ENCODE results near the gene BMI1.

BMI1 gene

DNA sequence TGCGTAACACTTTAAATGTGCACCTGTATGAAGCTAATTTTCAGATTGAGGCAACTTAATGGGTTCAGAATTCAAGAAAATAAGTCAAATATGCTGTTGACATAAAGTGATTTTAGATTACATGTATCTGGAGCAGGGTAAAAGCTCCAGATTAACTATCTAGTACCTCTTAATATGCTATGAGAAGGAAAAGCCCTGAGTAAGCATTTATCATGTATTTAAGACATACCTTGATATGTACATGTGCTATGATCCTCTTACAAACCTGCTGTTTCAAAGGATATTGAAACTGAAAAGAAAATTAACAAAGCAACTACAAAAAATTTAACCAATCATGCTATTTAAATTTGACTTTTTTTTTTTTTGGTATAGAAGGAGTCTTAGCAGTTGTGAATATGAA is 28.9 kb downstream of the BMI1 start:
- TF ChIP-seq CSDC2 (CRISPR knock-in tag; IDR thresholded peaks at IDR 0.05) (no peak), ESRRG (CRISPR knock-in tag; IDR thresholded peaks at IDR 0.05) (no peak), TOX (CRISPR knock-in tag; IDR thresholded peaks at IDR 0.05; ENCODE audit: borderline replicate concordance) (no peak), RARB (CRISPR knock-in tag; IDR thresholded peaks at IDR 0.05) (no peak), ARNTL (CRISPR knock-in tag; IDR thresholded peaks at IDR 0.05; ENCODE audit: borderline replicate concordance, low read depth) (no peak), ZFP3 (CRISPR knock-in tag; IDR thresholded peaks at IDR 0.05) (no peak), OSR1 (CRISPR knock-in tag; IDR thresholded peaks at IDR 0.05) (no peak), ZNF70 (CRISPR knock-in tag; IDR thresholded peaks at IDR 0.05) (no peak), SNAI2 (CRISPR knock-in tag; IDR thresholded peaks at IDR 0.05) (no peak), BACH2 (CRISPR knock-in tag; IDR thresholded peaks at IDR 0.05; ENCODE audit: borderline replicate concordance) (no peak), GLIS3 (CRISPR knock-in tag; IDR thresholded peaks at IDR 0.05) (no peak), ZNF565 (CRISPR knock-in tag; conservative IDR thresholded peaks at IDR 0.05; ENCODE audit: low read depth) (no peak), ISL1 (CRISPR knock-in tag; IDR thresholded peaks at IDR 0.05) (no peak), TCF4 (CRISPR knock-in tag; IDR thresholded peaks at IDR 0.05; ENCODE audit: borderline replicate concordance) (no peak), ZFP30 (CRISPR knock-in tag; IDR thresholded peaks at IDR 0.05) (no peak)
- TF ChIP-seq, protein P1, sequence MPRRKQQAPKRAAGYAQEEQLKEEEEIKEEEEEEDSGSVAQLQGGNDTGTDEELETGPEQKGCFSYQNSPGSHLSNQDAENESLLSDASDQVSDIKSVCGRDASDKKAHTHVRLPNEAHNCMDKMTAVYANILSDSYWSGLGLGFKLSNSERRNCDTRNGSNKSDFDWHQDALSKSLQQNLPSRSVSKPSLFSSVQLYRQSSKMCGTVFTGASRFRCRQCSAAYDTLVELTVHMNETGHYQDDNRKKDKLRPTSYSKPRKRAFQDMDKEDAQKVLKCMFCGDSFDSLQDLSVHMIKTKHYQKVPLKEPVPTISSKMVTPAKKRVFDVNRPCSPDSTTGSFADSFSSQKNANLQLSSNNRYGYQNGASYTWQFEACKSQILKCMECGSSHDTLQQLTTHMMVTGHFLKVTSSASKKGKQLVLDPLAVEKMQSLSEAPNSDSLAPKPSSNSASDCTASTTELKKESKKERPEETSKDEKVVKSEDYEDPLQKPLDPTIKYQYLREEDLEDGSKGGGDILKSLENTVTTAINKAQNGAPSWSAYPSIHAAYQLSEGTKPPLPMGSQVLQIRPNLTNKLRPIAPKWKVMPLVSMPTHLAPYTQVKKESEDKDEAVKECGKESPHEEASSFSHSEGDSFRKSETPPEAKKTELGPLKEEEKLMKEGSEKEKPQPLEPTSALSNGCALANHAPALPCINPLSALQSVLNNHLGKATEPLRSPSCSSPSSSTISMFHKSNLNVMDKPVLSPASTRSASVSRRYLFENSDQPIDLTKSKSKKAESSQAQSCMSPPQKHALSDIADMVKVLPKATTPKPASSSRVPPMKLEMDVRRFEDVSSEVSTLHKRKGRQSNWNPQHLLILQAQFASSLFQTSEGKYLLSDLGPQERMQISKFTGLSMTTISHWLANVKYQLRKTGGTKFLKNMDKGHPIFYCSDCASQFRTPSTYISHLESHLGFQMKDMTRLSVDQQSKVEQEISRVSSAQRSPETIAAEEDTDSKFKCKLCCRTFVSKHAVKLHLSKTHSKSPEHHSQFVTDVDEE (CRISPR knock-in tag; IDR thresholded peaks at IDR 0.05): no peak
- TF ChIP-seq, protein P2, sequence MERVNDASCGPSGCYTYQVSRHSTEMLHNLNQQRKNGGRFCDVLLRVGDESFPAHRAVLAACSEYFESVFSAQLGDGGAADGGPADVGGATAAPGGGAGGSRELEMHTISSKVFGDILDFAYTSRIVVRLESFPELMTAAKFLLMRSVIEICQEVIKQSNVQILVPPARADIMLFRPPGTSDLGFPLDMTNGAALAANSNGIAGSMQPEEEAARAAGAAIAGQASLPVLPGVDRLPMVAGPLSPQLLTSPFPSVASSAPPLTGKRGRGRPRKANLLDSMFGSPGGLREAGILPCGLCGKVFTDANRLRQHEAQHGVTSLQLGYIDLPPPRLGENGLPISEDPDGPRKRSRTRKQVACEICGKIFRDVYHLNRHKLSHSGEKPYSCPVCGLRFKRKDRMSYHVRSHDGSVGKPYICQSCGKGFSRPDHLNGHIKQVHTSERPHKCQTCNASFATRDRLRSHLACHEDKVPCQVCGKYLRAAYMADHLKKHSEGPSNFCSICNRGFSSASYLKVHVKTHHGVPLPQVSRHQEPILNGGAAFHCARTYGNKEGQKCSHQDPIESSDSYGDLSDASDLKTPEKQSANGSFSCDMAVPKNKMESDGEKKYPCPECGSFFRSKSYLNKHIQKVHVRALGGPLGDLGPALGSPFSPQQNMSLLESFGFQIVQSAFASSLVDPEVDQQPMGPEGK (CRISPR knock-in tag; IDR thresholded peaks at IDR 0.05; ENCODE audit: borderline replicate concordance): no peak
- TF ChIP-seq, protein P3, sequence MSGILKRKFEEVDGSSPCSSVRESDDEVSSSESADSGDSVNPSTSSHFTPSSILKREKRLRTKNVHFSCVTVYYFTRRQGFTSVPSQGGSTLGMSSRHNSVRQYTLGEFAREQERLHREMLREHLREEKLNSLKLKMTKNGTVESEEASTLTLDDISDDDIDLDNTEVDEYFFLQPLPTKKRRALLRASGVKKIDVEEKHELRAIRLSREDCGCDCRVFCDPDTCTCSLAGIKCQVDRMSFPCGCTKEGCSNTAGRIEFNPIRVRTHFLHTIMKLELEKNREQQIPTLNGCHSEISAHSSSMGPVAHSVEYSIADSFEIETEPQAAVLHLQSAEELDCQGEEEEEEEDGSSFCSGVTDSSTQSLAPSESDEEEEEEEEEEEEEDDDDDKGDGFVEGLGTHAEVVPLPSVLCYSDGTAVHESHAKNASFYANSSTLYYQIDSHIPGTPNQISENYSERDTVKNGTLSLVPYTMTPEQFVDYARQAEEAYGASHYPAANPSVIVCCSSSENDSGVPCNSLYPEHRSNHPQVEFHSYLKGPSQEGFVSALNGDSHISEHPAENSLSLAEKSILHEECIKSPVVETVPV (CRISPR knock-in tag; IDR thresholded peaks at IDR 0.05): no peak
- TF ChIP-seq, protein P4, sequence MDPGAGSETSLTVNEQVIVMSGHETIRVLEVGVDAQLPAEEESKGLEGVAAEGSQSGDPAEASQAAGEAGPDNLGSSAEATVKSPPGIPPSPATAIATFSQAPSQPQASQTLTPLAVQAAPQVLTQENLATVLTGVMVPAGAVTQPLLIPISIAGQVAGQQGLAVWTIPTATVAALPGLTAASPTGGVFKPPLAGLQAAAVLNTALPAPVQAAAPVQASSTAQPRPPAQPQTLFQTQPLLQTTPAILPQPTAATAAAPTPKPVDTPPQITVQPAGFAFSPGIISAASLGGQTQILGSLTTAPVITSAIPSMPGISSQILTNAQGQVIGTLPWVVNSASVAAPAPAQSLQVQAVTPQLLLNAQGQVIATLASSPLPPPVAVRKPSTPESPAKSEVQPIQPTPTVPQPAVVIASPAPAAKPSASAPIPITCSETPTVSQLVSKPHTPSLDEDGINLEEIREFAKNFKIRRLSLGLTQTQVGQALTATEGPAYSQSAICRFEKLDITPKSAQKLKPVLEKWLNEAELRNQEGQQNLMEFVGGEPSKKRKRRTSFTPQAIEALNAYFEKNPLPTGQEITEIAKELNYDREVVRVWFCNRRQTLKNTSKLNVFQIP (CRISPR knock-in tag; IDR thresholded peaks at IDR 0.05; ENCODE audit: borderline replicate concordance, low read depth): no peak
- ATAC-seq: no peak

DNA sequence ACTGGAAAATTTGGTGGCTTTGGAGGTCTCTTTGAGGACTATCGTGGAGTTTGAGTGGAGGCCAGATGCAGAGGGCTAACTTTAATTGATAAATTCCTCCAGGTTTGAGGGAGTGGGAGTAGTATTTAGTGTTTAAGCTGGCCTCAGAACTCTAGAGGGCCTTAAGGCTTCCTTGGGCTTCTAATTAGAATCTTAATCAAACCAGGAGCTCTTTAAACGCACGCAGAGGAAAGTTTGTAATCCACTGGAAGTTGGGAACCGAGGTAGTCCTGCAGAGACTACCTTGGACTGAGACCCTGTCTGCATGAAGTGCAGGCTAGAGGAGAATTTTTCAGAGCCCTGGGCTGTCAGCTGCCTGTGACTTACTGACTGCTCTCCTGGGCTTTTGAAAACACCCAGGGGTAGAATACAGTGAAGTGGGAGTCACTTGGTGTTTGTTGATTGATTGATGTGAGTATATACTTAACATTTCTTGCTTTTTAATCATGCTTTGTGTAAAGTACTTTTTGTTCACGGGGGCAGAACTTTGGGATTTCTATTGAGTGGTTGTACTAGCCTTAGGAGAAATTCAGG is 30.3 kb downstream of the BMI1 start:
- ATAC-seq: no peak
- TF ChIP-seq, protein P5, sequence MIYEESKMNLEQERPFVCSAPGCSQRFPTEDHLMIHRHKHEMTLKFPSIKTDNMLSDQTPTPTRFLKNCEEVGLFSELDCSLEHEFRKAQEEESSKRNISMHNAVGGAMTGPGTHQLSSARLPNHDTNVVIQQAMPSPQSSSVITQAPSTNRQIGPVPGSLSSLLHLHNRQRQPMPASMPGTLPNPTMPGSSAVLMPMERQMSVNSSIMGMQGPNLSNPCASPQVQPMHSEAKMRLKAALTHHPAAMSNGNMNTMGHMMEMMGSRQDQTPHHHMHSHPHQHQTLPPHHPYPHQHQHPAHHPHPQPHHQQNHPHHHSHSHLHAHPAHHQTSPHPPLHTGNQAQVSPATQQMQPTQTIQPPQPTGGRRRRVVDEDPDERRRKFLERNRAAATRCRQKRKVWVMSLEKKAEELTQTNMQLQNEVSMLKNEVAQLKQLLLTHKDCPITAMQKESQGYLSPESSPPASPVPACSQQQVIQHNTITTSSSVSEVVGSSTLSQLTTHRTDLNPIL (CRISPR knock-in tag; IDR thresholded peaks at IDR 0.05; ENCODE audit: low read depth): no peak
- TF ChIP-seq TOX (CRISPR knock-in tag; IDR thresholded peaks at IDR 0.05; ENCODE audit: borderline replicate concordance) (no peak), ISL1 (CRISPR knock-in tag; IDR thresholded peaks at IDR 0.05) (no peak), ARNTL (CRISPR knock-in tag; IDR thresholded peaks at IDR 0.05; ENCODE audit: borderline replicate concordance, low read depth) (no peak), SNAI2 (CRISPR knock-in tag; IDR thresholded peaks at IDR 0.05) (no peak), TCF4 (CRISPR knock-in tag; IDR thresholded peaks at IDR 0.05; ENCODE audit: borderline replicate concordance) (no peak), CSDC2 (CRISPR knock-in tag; IDR thresholded peaks at IDR 0.05) (no peak), ZC3H10 (CRISPR knock-in tag; IDR thresholded peaks at IDR 0.05) (no peak), ZFP3 (CRISPR knock-in tag; IDR thresholded peaks at IDR 0.05) (no peak), PPARA (CRISPR knock-in tag; IDR thresholded peaks at IDR 0.05; ENCODE audit: borderline replicate concordance) (no peak), ZNF565 (CRISPR knock-in tag; conservative IDR thresholded peaks at IDR 0.05; ENCODE audit: low read depth) (no peak), ZNF70 (CRISPR knock-in tag; IDR thresholded peaks at IDR 0.05) (no peak), ZNF8 (CRISPR knock-in tag; IDR thresholded peaks at IDR 0.05) (no peak)
- TF ChIP-seq, protein P4 (CRISPR knock-in tag; IDR thresholded peaks at IDR 0.05; ENCODE audit: borderline replicate concordance, low read depth): no peak
- TF ChIP-seq, protein P2 (CRISPR knock-in tag; IDR thresholded peaks at IDR 0.05; ENCODE audit: borderline replicate concordance): no peak
- TF ChIP-seq, protein P1 (CRISPR knock-in tag; IDR thresholded peaks at IDR 0.05): no peak
